Measurements from ENCODE around the gene COX8A.
A peak's percentile ranks its signal among the peaks of the same experiment; 100 is the strongest.

COX8A gene

GRCh38 chr11:64001484-64002420 lies 27.3 kb downstream of the COX8A start:
- Histone ChIP-seq H3K4me3 (ENCODE audit: low read length in 2 of 2) (no peak overlapping the region), H3K9ac (ENCODE audit: low read depth in 1 of 2, low read length in 2 of 2) (no peak overlapping the region), H3K36me3 (ENCODE audit: control insufficient read depth in 2 of 2, insufficient read depth in 2 of 2, low read length in 2 of 2) (peaks cover 9 to 12% of the 10 kb centered on the region in 2 donors), H3K27ac (ENCODE audit: low read depth in 2 of 2, low read length in 2 of 2) (no peak overlapping the region), H3K27me3 (ENCODE audit: control insufficient read depth in 2 of 2, insufficient read depth in 2 of 2, low read length in 2 of 2) (peaks cover 0 to under 1% of the 10 kb centered on the region in 2 donors), H3K4me1 (ENCODE audit: control insufficient read depth in 2 of 2, insufficient read depth in 2 of 2, low read length in 2 of 2) (peaks cover 14 to 17% of the 10 kb centered on the region in 2 donors), H3K9me3 (ENCODE audit: control insufficient read depth in 2 of 2, low read length in 2 of 2) (no peaks in the 10 kb centered on the region)

- Histone ChIP-seq H3K27me3 (ENCODE audit: control insufficient read depth in 2 of 2, insufficient read depth in 2 of 2, low read length in 2 of 2) (peaks cover 0 to 6% of the 10 kb centered on the region in 2 donors), H3K27ac (ENCODE audit: low read depth in 2 of 2, low read length in 2 of 2) (no peak overlapping the region), H3K4me1 (ENCODE audit: control insufficient read depth in 2 of 2, insufficient read depth in 2 of 2, low read length in 2 of 2) (peaks cover 15 to 23% of the 10 kb centered on the region in 2 donors), H3K36me3 (ENCODE audit: control insufficient read depth in 2 of 2, insufficient read depth in 2 of 2, low read length in 2 of 2) (no peaks in the 10 kb centered on the region), H3K9me3 (ENCODE audit: control insufficient read depth in 2 of 2, low read length in 2 of 2) (no peaks in the 10 kb centered on the region), H3K9ac (ENCODE audit: low read depth in 1 of 2, low read length in 2 of 2) (no peak overlapping the region), H3K4me3 (ENCODE audit: low read length in 2 of 2) (no peak overlapping the region)
These were observed 29.6 kb downstream of the COX8A start for GRCh38 chr11:64003807-64004589.

- no peak overlapping the region for H3K9ac ChIP-seq (ENCODE audit: low read depth in 1 of 2, low read length in 2 of 2)
- H3K4me1 ChIP-seq (ENCODE audit: control insufficient read depth in 2 of 2, insufficient read depth in 2 of 2, low read length in 2 of 2): peaks cover 12 to 21% of the 10 kb centered on the region in 2 donors
- no peak overlapping the region for H3K4me3 ChIP-seq (ENCODE audit: low read length in 2 of 2)
- no peaks in the 10 kb centered on the region for H3K9me3 ChIP-seq (ENCODE audit: control insufficient read depth in 2 of 2, low read length in 2 of 2)
- H3K27ac ChIP-seq (ENCODE audit: low read depth in 2 of 2, low read length in 2 of 2): no peak overlapping the region
- H3K27me3 ChIP-seq (ENCODE audit: control insufficient read depth in 2 of 2, insufficient read depth in 2 of 2, low read length in 2 of 2): peaks cover 0 to 6% of the 10 kb centered on the region in 2 donors
- no peaks in the 10 kb centered on the region for H3K36me3 ChIP-seq (ENCODE audit: control insufficient read depth in 2 of 2, insufficient read depth in 2 of 2, low read length in 2 of 2)
These were observed 30.2 kb downstream of the COX8A start for GRCh38 chr11:64004590-64004984.

GRCh38 chr11:64005691-64006090 lies 31.3 kb downstream of the COX8A start:
- H3K9ac ChIP-seq (ENCODE audit: low read depth in 1 of 2, low read length in 2 of 2): no peak overlapping the region
- no peak overlapping the region for H3K27ac ChIP-seq (ENCODE audit: low read depth in 2 of 2, low read length in 2 of 2)
- no peak overlapping the region for H3K4me3 ChIP-seq (ENCODE audit: low read length in 2 of 2)
- peaks cover 0 to 6% of the 10 kb centered on the region in 2 donors for H3K27me3 ChIP-seq (ENCODE audit: control insufficient read depth in 2 of 2, insufficient read depth in 2 of 2, low read length in 2 of 2)
- no peaks in the 10 kb centered on the region for H3K9me3 ChIP-seq (ENCODE audit: control insufficient read depth in 2 of 2, low read length in 2 of 2)
- no peaks in the 10 kb centered on the region for H3K36me3 ChIP-seq (ENCODE audit: control insufficient read depth in 2 of 2, insufficient read depth in 2 of 2, low read length in 2 of 2)
- H3K4me1 ChIP-seq (ENCODE audit: control insufficient read depth in 2 of 2, insufficient read depth in 2 of 2, low read length in 2 of 2): peaks cover 4 to 15% of the 10 kb centered on the region in 2 donors

DNA sequence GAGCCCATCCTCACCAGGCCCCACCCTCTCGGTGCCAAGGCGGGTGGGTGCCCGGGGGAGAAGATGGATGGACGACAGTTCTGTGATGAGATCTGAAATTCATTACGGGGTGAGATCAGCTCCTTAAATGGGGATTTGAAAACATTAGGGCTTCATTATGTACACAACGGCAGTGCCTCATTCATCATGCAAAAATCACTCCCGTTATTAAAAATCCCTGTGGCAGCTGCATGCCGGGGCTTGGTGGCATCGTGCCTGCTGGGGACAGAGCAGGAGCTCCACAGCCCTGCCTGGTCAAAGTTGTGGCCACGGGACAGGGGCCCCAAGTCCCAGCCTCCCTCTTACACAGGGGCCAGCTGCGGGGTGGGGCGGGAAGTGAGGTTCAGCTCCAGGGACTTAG lies 32.0 kb downstream of the COX8A start:
- Histone ChIP-seq H3K9ac (ENCODE audit: low read depth in 1 of 2, low read length in 2 of 2) (no peak overlapping the region), H3K4me1 (ENCODE audit: control insufficient read depth in 2 of 2, insufficient read depth in 2 of 2, low read length in 2 of 2) (peaks cover 0 to 15% of the 10 kb centered on the region in 2 donors), H3K27ac (ENCODE audit: low read depth in 2 of 2, low read length in 2 of 2) (no peak overlapping the region), H3K27me3 (ENCODE audit: control insufficient read depth in 2 of 2, insufficient read depth in 2 of 2, low read length in 2 of 2) (peaks cover 0 to 6% of the 10 kb centered on the region in 2 donors), H3K36me3 (ENCODE audit: control insufficient read depth in 2 of 2, insufficient read depth in 2 of 2, low read length in 2 of 2) (no peaks in the 10 kb centered on the region), H3K4me3 (ENCODE audit: low read length in 2 of 2) (no peak overlapping the region), H3K9me3 (ENCODE audit: control insufficient read depth in 2 of 2, low read length in 2 of 2) (no peaks in the 10 kb centered on the region)

- peak overlapping the region in 1 of 2 donors; percentile 52 for H3K9ac ChIP-seq (ENCODE audit: low read depth in 1 of 2, low read length in 2 of 2)
- peaks cover 0 to 6% of the 10 kb centered on the region in 2 donors for H3K27me3 ChIP-seq (ENCODE audit: control insufficient read depth in 2 of 2, insufficient read depth in 2 of 2, low read length in 2 of 2)
- H3K27ac ChIP-seq (ENCODE audit: low read depth in 2 of 2, low read length in 2 of 2): no peak overlapping the region
- no peaks in the 10 kb centered on the region for H3K36me3 ChIP-seq (ENCODE audit: control insufficient read depth in 2 of 2, insufficient read depth in 2 of 2, low read length in 2 of 2)
- peaks cover 0 to 13% of the 10 kb centered on the region in 2 donors for H3K4me1 ChIP-seq (ENCODE audit: control insufficient read depth in 2 of 2, insufficient read depth in 2 of 2, low read length in 2 of 2)
- peak overlapping the region; percentile 49 to 56 for H3K4me3 ChIP-seq (ENCODE audit: low read length in 2 of 2)
- H3K9me3 ChIP-seq (ENCODE audit: control insufficient read depth in 2 of 2, low read length in 2 of 2): no peaks in the 10 kb centered on the region
These were observed 32.8 kb downstream of the COX8A start for GRCh38 chr11:64007160-64007628.

GRCh38 chr11:64007629-64008282 lies 33.3 kb downstream of the COX8A start:
- H3K27ac ChIP-seq (ENCODE audit: low read depth in 2 of 2, low read length in 2 of 2): no peak overlapping the region
- H3K9me3 ChIP-seq (ENCODE audit: control insufficient read depth in 2 of 2, low read length in 2 of 2): no peaks in the 10 kb centered on the region
- H3K36me3 ChIP-seq (ENCODE audit: control insufficient read depth in 2 of 2, insufficient read depth in 2 of 2, low read length in 2 of 2): no peaks in the 10 kb centered on the region
- peaks cover 0 to 13% of the 10 kb centered on the region in 2 donors for H3K4me1 ChIP-seq (ENCODE audit: control insufficient read depth in 2 of 2, insufficient read depth in 2 of 2, low read length in 2 of 2)
- peak overlapping the region; percentile 49 to 56 for H3K4me3 ChIP-seq (ENCODE audit: low read length in 2 of 2)
- H3K27me3 ChIP-seq (ENCODE audit: control insufficient read depth in 2 of 2, insufficient read depth in 2 of 2, low read length in 2 of 2): peaks cover 0 to 6% of the 10 kb centered on the region in 2 donors
- H3K9ac ChIP-seq (ENCODE audit: low read depth in 1 of 2, low read length in 2 of 2): peak overlapping the region in 1 of 2 donors; percentile 52

DNA sequence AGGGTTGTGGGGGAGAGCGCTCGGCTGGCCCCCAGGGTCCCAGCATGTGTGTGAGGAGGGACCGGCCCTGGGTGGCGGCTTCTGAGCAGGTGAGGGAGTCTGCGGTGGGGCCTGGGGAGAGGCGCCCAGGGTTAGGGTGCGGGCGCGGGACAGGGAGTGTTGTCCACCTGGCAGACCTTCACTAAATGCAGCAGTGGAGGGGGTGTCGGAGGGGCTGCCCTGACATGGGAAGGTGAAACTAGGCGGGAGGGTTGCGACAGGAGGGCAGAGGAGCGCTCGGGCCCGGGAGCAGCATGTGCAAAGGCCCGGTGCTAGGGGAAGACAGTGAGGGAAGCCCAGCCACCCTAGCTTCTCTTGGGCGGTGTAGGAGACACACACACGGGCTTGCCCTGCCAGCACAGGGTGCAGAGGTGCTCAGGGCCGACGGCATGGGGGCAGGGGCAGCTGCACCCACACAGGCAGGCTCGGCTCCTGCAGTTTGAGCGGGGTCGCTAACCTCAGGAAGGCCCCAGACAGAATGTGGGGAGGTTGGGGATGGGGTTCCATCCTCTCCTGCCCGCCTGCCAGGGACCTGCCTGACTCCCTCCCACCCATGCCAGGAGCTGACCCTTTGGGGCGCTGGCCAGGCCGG lies 34.0 kb downstream of the COX8A start:
- H3K36me3 ChIP-seq (ENCODE audit: control insufficient read depth in 2 of 2, insufficient read depth in 2 of 2, low read length in 2 of 2): no peaks in the 10 kb centered on the region
- no peak overlapping the region for H3K9ac ChIP-seq (ENCODE audit: low read depth in 1 of 2, low read length in 2 of 2)
- H3K4me3 ChIP-seq (ENCODE audit: low read length in 2 of 2): no peak overlapping the region
- H3K27me3 ChIP-seq (ENCODE audit: control insufficient read depth in 2 of 2, insufficient read depth in 2 of 2, low read length in 2 of 2): peaks cover 0 to 6% of the 10 kb centered on the region in 2 donors
- no peaks in the 10 kb centered on the region for H3K9me3 ChIP-seq (ENCODE audit: control insufficient read depth in 2 of 2, low read length in 2 of 2)
- no peak overlapping the region for H3K27ac ChIP-seq (ENCODE audit: low read depth in 2 of 2, low read length in 2 of 2)
- H3K4me1 ChIP-seq (ENCODE audit: control insufficient read depth in 2 of 2, insufficient read depth in 2 of 2, low read length in 2 of 2): peaks cover 0 to 13% of the 10 kb centered on the region in 2 donors

DNA sequence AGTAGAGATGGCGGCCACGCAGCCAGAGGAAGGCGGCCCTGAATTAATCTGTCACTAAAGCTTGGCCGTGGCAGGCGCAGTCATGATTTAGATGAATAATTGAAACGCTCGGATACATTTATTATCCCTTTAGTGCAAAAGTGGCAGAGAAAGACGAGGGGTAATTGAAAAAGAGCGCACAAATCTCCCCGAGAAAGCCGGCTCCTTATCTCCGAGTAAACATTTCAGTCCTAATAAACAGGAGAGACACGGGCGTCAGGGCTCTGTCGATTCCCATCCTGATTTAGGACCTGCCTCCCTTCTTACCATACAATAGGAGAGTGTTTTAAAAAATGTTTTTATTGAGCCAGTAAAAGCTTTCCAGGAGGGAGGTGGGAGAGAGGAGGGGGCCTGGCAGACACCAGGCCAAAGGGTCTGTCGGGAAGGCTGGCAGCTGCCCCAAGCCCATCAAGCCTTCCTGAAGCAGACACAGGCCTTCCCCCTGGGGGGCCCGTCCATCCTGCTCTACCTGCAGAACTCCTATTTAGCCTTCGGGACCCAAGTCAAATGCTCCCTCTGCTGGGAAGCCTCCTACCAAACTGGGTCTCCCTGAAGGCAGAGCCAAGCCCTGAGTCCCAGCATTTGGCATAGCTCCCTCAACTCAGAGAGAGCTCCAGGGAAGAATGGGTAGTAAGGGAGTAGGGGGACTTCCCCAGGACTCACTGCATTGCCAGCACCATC lies 34.7 kb downstream of the COX8A start:
- Histone ChIP-seq H3K4me3 (ENCODE audit: low read length in 2 of 2) (no peak overlapping the region), H3K4me1 (ENCODE audit: control insufficient read depth in 2 of 2, insufficient read depth in 2 of 2, low read length in 2 of 2) (peaks cover 0 to 13% of the 10 kb centered on the region in 2 donors), H3K36me3 (ENCODE audit: control insufficient read depth in 2 of 2, insufficient read depth in 2 of 2, low read length in 2 of 2) (no peaks in the 10 kb centered on the region), H3K27ac (ENCODE audit: low read depth in 2 of 2, low read length in 2 of 2) (no peak overlapping the region), H3K9ac (ENCODE audit: low read depth in 1 of 2, low read length in 2 of 2) (no peak overlapping the region), H3K9me3 (ENCODE audit: control insufficient read depth in 2 of 2, low read length in 2 of 2) (no peaks in the 10 kb centered on the region), H3K27me3 (ENCODE audit: control insufficient read depth in 2 of 2, insufficient read depth in 2 of 2, low read length in 2 of 2) (peaks cover 0 to 6% of the 10 kb centered on the region in 2 donors)

All from mucosa of rectum (tissue), 2 donors.